Activated CD8-positive, alpha-beta memory T cell treated with anti-CD3 and anti-CD28 coated beads, Interleukin-2, amount 50 U/mL, for 24 hours (primary cell): Measurements from ENCODE around the gene TMEM50B.
"Not testable (repeated sequence)": the region's sequence is repeated elsewhere in the genome, so short reads cannot be mapped to it uniquely, and the experiment has no call there.

Source experiments
- DNase-seq: peaks from one replicate; pipeline ENCODE4 v3.0.0-alpha.2; 2020; ENCODE audit errors: extremely low read depth

The TMEM50B gene

GRCh38 chr21:33428669-33429068 is 51.1 kb downstream of the TMEM50B start:
- DNase-seq: no peak

- DNase-seq: no peak
These were observed 52.7 kb downstream of the TMEM50B start for GRCh38 chr21:33427051-33427450.

GRCh38 chr21:33425825-33426224 is 53.9 kb downstream of the TMEM50B start:
- DNase-seq: no peak

GRCh38 chr21:33424214-33424613 is 55.6 kb downstream of the TMEM50B start:
- DNase-seq: no peak

- DNase-seq: no peak
These were observed 57.9 kb downstream of the TMEM50B start for GRCh38 chr21:33421713-33422393.

GRCh38 chr21:33419538-33420123 is 60.1 kb downstream of the TMEM50B start:
- no peak for DNase-seq

GRCh38 chr21:33418691-33419090 is 61.1 kb downstream of the TMEM50B start:
- no peak for DNase-seq

GRCh38 chr21:33414926-33415325 is 64.8 kb downstream of the TMEM50B start:
- DNase-seq: no peak

GRCh38 chr21:33414068-33414467 is 65.7 kb downstream of the TMEM50B start:
- no peak for DNase-seq

- DNase-seq: no peak
These were observed 66.8 kb downstream of the TMEM50B start for GRCh38 chr21:33412832-33413519.

GRCh38 chr21:33412439-33412831 is 67.3 kb downstream of the TMEM50B start:
- not testable (repeated sequence) for DNase-seq

- no peak for DNase-seq
These were observed 67.8 kb downstream of the TMEM50B start for GRCh38 chr21:33411949-33412430.

- no peak for DNase-seq
These were observed 73.3 kb downstream of the TMEM50B start for GRCh38 chr21:33406493-33406892.

GRCh38 chr21:33403786-33404585 is 75.8 kb downstream of the TMEM50B start:
- no peak for DNase-seq

- DNase-seq: no peak
These were observed 76.5 kb downstream of the TMEM50B start, which contains the start of gene IFNGR2 for GRCh38 chr21:33403128-33403785. TSS of gene IFNGR2 (plus strand) at chr21:33403413. CDS start at chr21:33403544, 131 bp downstream.

GRCh38 chr21:33402001-33402979 is 77.5 kb downstream of the TMEM50B start:
- no peak for DNase-seq

GRCh38 chr21:33401630-33401992 is 78.2 kb downstream of the TMEM50B start:
- DNase-seq: no peak
